ENCODE data around the gene MICAL1.

DNA sequence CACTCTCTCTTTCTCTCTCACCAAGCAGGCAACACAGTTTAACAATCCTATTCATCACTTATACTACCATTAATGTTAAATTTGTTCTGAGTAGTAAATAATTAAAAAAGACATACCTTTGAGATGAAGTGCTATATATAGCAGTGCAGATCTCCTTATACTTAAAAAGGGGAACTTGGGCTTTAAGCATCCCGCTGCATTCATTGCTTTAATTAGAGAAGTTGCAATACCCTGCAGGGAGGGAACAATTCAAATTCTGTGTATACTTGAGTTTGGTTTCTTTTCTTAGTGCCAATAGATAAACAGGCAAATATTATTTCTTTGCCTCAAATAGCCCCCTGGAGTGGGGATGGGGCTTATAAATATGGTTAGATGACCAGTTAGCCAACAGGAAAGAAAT lies 38.3 kb upstream of the MICAL1 start:
- TF ChIP-seq, protein P1, sequence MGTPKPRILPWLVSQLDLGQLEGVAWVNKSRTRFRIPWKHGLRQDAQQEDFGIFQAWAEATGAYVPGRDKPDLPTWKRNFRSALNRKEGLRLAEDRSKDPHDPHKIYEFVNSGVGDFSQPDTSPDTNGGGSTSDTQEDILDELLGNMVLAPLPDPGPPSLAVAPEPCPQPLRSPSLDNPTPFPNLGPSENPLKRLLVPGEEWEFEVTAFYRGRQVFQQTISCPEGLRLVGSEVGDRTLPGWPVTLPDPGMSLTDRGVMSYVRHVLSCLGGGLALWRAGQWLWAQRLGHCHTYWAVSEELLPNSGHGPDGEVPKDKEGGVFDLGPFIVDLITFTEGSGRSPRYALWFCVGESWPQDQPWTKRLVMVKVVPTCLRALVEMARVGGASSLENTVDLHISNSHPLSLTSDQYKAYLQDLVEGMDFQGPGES (IDR thresholded peaks at IDR 0.05) = no peak
- TF ChIP-seq CTCF (IDR thresholded peaks at IDR 0.05 in 2 of 3, conservative IDR thresholded peaks at IDR 0.05 in 1 of 3; ENCODE audit: control insufficient read depth in 2 of 3, extremely low read depth in 1 of 3, insufficient read depth in 1 of 3, low read depth in 3 of 3, low read length in 3 of 3) (no peak), SPI1 (IDR thresholded peaks at IDR 0.05; ENCODE audit: borderline replicate concordance, insufficient read depth, low read depth, low read length) (no peak), NR2C2 (IDR thresholded peaks at IDR 0.05; ENCODE audit: borderline replicate concordance, control insufficient read depth, insufficient read length, low read depth) (no peak), CEBPB (IDR thresholded peaks at IDR 0.05; ENCODE audit: borderline replicate concordance in 1 of 2, low read depth in 2 of 2, low read length in 2 of 2) (no peak)
- TF ChIP-seq, protein P2, sequence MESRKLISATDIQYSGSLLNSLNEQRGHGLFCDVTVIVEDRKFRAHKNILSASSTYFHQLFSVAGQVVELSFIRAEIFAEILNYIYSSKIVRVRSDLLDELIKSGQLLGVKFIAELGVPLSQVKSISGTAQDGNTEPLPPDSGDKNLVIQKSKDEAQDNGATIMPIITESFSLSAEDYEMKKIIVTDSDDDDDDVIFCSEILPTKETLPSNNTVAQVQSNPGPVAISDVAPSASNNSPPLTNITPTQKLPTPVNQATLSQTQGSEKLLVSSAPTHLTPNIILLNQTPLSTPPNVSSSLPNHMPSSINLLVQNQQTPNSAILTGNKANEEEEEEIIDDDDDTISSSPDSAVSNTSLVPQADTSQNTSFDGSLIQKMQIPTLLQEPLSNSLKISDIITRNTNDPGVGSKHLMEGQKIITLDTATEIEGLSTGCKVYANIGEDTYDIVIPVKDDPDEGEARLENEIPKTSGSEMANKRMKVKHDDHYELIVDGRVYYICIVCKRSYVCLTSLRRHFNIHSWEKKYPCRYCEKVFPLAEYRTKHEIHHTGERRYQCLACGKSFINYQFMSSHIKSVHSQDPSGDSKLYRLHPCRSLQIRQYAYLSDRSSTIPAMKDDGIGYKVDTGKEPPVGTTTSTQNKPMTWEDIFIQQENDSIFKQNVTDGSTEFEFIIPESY (IDR thresholded peaks at IDR 0.05) = no peak

All from GM12878 (cell line).